Measurements from ENCODE around the gene TP53RK. TPM values are rescaled to one million over a fixed set of nuclear protein-coding genes. Genes with fewer than 3 reads are reported as not detected.

Gene TP53RK
- polyA plus RNA-seq, 1 experiment: 14.3 TPM

DNA sequence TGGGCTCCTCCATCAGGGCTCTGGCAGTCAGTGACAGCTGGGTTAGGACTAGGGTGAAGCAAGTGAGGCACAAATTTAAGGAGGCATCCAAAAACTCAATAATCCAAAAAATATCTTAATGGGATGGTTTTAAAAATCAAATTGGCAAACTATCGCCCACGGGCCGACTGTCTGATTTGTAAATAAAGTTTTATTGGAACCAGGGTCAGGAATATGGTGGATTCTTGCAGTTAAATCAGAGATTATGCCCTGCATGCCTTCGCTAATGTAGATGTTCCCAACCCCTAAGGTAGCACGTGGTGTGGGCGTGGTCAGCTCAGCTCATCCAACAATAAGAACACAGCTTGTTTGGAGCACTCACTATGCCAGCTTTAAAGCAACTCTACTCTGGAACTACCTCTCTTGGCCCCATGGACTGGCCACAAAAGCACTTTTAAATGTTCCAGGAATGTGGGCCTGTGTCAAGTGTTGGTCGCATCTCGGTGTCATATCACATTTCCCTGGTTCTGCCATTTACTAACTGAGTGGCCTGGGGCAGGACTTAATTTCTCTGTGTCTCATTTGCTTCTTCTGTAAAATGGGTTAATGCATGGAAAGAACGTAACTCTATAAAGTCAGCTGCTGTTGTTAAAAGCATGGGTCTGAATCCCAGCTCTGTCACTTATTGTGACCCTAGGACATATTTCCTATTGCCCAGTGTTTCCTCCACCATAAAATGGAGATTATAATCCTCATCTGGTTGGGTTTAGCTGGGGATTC is 7.0 kb downstream of the TP53RK start:
- Histone ChIP-seq H3K27ac (ENCODE audit: low read depth, low read length) (no peak overlapping the region), H3K9me3 (ENCODE audit: control insufficient read depth, insufficient read depth, low read length) (no peaks in the 10 kb centered on the region), H3K4me3 (ENCODE audit: low read depth, low read length) (no peak overlapping the region; the same call in 1 of the 2 replicates), H3K27me3 (ENCODE audit: control insufficient read depth, insufficient read depth, low read length) (no peaks in the 10 kb centered on the region)
- POLR2A ChIA-PET: no interaction called here
- no peak for DNase-seq (ENCODE audit: low read depth, low spot score)
- CTCF ChIA-PET: interaction anchor here (1.0 to 5.2 kb wide), 4 partner anchors 22 to 167 kb away, joined by 3 to 43 read pairs (median 3); no protein-coding TSS in a partner anchor
- TF ChIP-seq, protein P1, sequence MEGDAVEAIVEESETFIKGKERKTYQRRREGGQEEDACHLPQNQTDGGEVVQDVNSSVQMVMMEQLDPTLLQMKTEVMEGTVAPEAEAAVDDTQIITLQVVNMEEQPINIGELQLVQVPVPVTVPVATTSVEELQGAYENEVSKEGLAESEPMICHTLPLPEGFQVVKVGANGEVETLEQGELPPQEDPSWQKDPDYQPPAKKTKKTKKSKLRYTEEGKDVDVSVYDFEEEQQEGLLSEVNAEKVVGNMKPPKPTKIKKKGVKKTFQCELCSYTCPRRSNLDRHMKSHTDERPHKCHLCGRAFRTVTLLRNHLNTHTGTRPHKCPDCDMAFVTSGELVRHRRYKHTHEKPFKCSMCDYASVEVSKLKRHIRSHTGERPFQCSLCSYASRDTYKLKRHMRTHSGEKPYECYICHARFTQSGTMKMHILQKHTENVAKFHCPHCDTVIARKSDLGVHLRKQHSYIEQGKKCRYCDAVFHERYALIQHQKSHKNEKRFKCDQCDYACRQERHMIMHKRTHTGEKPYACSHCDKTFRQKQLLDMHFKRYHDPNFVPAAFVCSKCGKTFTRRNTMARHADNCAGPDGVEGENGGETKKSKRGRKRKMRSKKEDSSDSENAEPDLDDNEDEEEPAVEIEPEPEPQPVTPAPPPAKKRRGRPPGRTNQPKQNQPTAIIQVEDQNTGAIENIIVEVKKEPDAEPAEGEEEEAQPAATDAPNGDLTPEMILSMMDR (IDR thresholded peaks at IDR 0.05; ENCODE audit: low read depth, low read length): no peak

DNA sequence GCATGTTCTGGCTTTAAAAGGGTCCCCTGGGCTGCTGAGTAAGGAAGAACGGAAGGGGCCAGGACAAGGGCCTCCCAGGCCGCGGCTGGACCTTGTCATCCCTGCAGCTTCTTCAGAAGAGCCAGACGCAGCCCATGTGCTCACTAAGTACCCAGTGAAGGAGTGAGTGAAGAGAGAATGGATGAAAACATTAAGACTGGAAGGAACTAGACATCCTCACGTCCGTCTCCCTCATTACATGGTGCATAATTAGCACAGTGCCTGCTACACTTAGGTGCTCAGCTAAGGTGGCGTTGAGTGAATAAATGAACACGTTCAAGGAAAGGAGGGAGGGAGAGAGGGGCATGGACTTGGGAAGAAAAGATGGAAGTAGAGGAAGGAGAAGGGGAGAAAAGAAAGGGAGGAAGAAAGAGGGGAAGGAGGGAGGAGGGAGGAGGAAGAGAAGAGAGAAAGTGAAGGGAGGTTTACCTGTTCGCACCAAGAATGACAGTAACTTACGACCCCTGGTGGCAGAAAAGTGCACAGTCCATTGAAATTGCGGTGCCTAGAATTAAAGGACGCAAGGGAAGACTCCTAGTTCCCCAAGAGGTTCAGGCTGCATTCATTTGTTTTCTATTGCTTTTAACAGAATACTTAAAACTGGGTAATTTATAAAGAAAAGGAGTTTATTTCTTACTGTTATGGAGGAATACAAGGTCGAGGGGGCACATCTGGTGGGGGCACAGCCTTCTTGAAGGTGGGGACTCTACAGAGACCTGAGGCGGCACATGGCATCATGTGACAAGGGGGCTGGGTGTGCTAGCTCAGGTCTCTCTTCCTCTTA is 8.0 kb downstream of the TP53RK start:
- Histone ChIP-seq H3K9me3 (ENCODE audit: control insufficient read depth, insufficient read depth, low read length) (no peaks in the 10 kb centered on the region), H3K27me3 (ENCODE audit: control insufficient read depth, insufficient read depth, low read length) (no peaks in the 10 kb centered on the region), H3K4me3 (ENCODE audit: low read depth, low read length) (no peak overlapping the region), H3K27ac (ENCODE audit: low read depth, low read length) (no peak overlapping the region)
- TF ChIP-seq, protein P1 (IDR thresholded peaks at IDR 0.05; ENCODE audit: low read depth, low read length): peak; percentile 85
- DNase-seq (ENCODE audit: low read depth, low spot score): no peak
- CTCF ChIA-PET: interaction anchor here (0.6 to 5.2 kb wide), 10 partner anchors 9 to 169 kb away, joined by 3 to 43 read pairs (median 4); no protein-coding TSS in a partner anchor
- POLR2A ChIA-PET: no interaction called here

GRCh38 chr20:46680684-46681031 is 8.6 kb downstream of the TP53RK start:
- no peak for DNase-seq (ENCODE audit: low read depth, low spot score)
- Histone ChIP-seq H3K27ac (ENCODE audit: low read depth, low read length) (no peak overlapping the region), H3K27me3 (ENCODE audit: control insufficient read depth, insufficient read depth, low read length) (no peaks in the 10 kb centered on the region), H3K4me3 (ENCODE audit: low read depth, low read length) (no peak overlapping the region), H3K9me3 (ENCODE audit: control insufficient read depth, insufficient read depth, low read length) (no peaks in the 10 kb centered on the region)
- ChIA-PET CTCF (interaction anchor here (0.6 to 5.2 kb wide), 13 partner anchors 10 to 168 kb away, joined by 3 to 43 read pairs (median 3); no protein-coding TSS in a partner anchor), POLR2A (interaction anchor here (0.7 kb wide), 1 partner anchor 9 kb away, joined by 4 read pairs; the partner anchor contains the start of gene TP53RK)
- TF ChIP-seq, protein P1 (IDR thresholded peaks at IDR 0.05; ENCODE audit: low read depth, low read length): no peak

DNA sequence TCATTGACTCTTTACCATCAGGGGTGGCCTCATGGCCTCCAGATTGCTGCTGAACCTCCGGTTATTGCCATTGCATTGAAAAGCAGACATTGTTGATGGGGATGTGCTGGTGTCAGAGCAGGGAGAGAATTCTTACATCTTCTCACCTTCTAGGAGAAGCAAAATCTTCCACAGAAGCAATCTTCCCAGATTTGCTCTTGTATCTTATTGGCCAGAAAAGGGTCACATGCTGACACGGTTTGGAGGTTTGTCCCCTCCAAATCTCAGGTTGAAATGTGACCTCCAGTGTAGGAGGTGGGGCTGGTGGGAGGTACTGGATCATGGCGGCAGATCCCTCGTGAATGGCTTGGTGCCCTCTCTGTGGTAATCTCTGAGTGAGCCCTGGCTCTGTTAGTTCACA is 10.7 kb downstream of the TP53RK start:
- Histone ChIP-seq H3K27ac (ENCODE audit: low read depth, low read length) (no peak overlapping the region), H3K27me3 (ENCODE audit: control insufficient read depth, insufficient read depth, low read length) (no peaks in the 10 kb centered on the region), H3K9me3 (ENCODE audit: control insufficient read depth, insufficient read depth, low read length) (no peaks in the 10 kb centered on the region), H3K4me3 (ENCODE audit: low read depth, low read length) (no peak overlapping the region)
- ChIA-PET CTCF (interaction anchor here (1.1 kb wide), 1 partner anchor 10 kb away, joined by 4 read pairs; no protein-coding TSS in a partner anchor), POLR2A (no interaction called here)
- TF ChIP-seq, protein P1 (IDR thresholded peaks at IDR 0.05; ENCODE audit: low read depth, low read length): no peak
- DNase-seq (ENCODE audit: low read depth, low spot score): no peak
